Keratinocyte (primary cell): ENCODE measurements around the gene ACSL6. TPM values are rescaled to one million over a fixed set of nuclear protein-coding genes. Genes with fewer than 3 reads are reported as not detected.

Experiments
- DNase-seq: peaks from one replicate; pipeline ENCODE4 v3.0.0-alpha.2; 2011; ENCODE audit warnings: low read depth, missing footprints, low spot score
- FAIRE-seq: peaks from 2 replicates; lab custom pipeline; 2011; peaks lifted over from hg19 to GRCh38; lab: Jason Lieb, UNC
- H2AFZ ChIP-seq: 2 replicates; pipeline ENCODE4 v1.6.0; 2012; ENCODE audit warnings: low read length, control low read depth, inconsistent platforms; ENCODE audit not compliant: control insufficient read depth
- H3K27ac ChIP-seq: 2 replicates; pipeline ENCODE4 v1.5.1; 2011; ENCODE audit warnings: low read length; ENCODE audit not compliant: control insufficient read depth, insufficient read depth
- H3K27me3 ChIP-seq: 3 replicates; pipeline ENCODE4 v1.6.0; 2011; ENCODE audit warnings: low read length; ENCODE audit not compliant: control insufficient read depth, insufficient read depth; ENCODE audit errors: extremely low read depth
- H3K36me3 ChIP-seq, 2 experiments: 2 replicates in 1 of 2; 3 replicates in 1 of 2; pipeline ENCODE4 v1.5.1; 2011; ENCODE audit warnings: low read length in 2 of 2, mild to moderate bottlenecking in 1 of 2; ENCODE audit not compliant: control insufficient read depth in 2 of 2, insufficient read depth in 2 of 2; ENCODE audit errors: extremely low read depth in 1 of 2
- H3K4me1 ChIP-seq: 3 replicates; pipeline ENCODE4 v1.5.1; 2011; ENCODE audit warnings: low read length; ENCODE audit not compliant: control insufficient read depth, insufficient read depth; ENCODE audit errors: extremely low read depth
- H3K4me2 ChIP-seq: 3 replicates; pipeline ENCODE4 v1.6.0; 2011; ENCODE audit warnings: low read depth, low read length; ENCODE audit not compliant: control insufficient read depth, insufficient read depth; ENCODE audit errors: extremely low read depth
- H3K4me3 ChIP-seq, 3 experiments: fragments of 200-600 bp in 1 of 3; sonication (generic) in 1 of 3; 2 replicates in 2 of 3; 3 replicates in 1 of 3; pipeline ENCODE4 v1.5.1; 2011 to 2016; ENCODE audit warnings: low read length in 3 of 3, mild to moderate bottlenecking in 3 of 3, control low read depth in 2 of 3, inconsistent platforms in 1 of 3, low read depth in 1 of 3, mixed read lengths in 1 of 3, mixed run types in 1 of 3, moderate library complexity in 1 of 3; ENCODE audit not compliant: control insufficient read depth in 2 of 3, insufficient read depth in 2 of 3; ENCODE audit errors: extremely low read depth in 1 of 3
- H3K79me2 ChIP-seq: 2 replicates; pipeline ENCODE4 v1.6.0; 2012; ENCODE audit warnings: low read length; ENCODE audit not compliant: control insufficient read depth, insufficient read depth
- H3K9ac ChIP-seq: 3 replicates; pipeline ENCODE4 v1.6.0; 2011; ENCODE audit warnings: low read length; ENCODE audit not compliant: control insufficient read depth, insufficient read depth; ENCODE audit errors: extremely low read depth
- H3K9me1 ChIP-seq: 3 replicates; pipeline ENCODE4 v1.6.0; 2011; ENCODE audit warnings: low read length; ENCODE audit not compliant: control insufficient read depth, insufficient read depth; ENCODE audit errors: extremely low read depth
- H3K9me3 ChIP-seq: 2 replicates; pipeline ENCODE4 v1.5.1; 2012; ENCODE audit warnings: low read depth, low read length; ENCODE audit not compliant: control insufficient read depth
- H4K20me1 ChIP-seq: 3 replicates; pipeline ENCODE4 v1.6.0; 2011; ENCODE audit warnings: low read length; ENCODE audit not compliant: control insufficient read depth, insufficient read depth; ENCODE audit errors: extremely low read depth
- CTCF ChIP-seq, 3 experiments: IDR thresholded peaks in 1 of 3; conservative IDR thresholded peaks in 1 of 3; optimal IDR thresholded peaks in 1 of 3; 2 replicates in 2 of 3; 3 replicates in 1 of 3; pipeline versions ENCODE3 to v1.5.1; 2011; ENCODE audit warnings: low read length in 3 of 3, mild to moderate bottlenecking in 3 of 3, moderate library complexity in 2 of 3, control low read depth in 1 of 3, inconsistent platforms in 1 of 3; ENCODE audit not compliant: insufficient read depth in 2 of 3; ENCODE audit errors: extremely low read depth in 1 of 3
- EZH2 ChIP-seq: IDR thresholded peaks from one replicate; pipeline ENCODE4 v1.6.1; 2012; ENCODE audit warnings: inconsistent platforms, mild to moderate bottlenecking, low read length, moderate library complexity
- dilution Hi-C: fragments of 300-500 bp; cut with MboI; formaldehyde crosslinking; loops from one replicate; pipeline ENCODE4 v1.7.0; 2020; ENCODE audit warnings: low sequenced_read_pairs; ENCODE audit not compliant: extremely low pct_ligation_motif_present
- polyA plus RNA-seq, 5 experiments: library from polyadenylated mRNA; depleted of rRNA in 3 of 5; stranded (reverse) in 3 of 5; stranded (forward) in 1 of 5; unstranded in 1 of 5; fragments of >200 nt; gene quantifications; 1 replicate in 1 of 5; 2 replicates in 3 of 5; 3 replicates in 1 of 5; pipeline versions ENCODE4 v1.2.1 to v1.2.3, GENCODE V29; 2011 to 2012; ENCODE audit warnings: missing spikeins in 2 of 5, low read depth in 1 of 5, low replicate concordance in 1 of 5

The ACSL6 gene
- polyA plus RNA-seq, 1 donor (not counting 4 experiments of a cell fraction or from before 2014, with no cell fraction given) = 0.18 TPM

GRCh38 chr5:132059696-132060500, 48.4 kb upstream of the ACSL6 start:
- no peaks in the 10 kb centered on the region for H3K79me2 ChIP-seq

GRCh38 chr5:132059043-132059695, 47.7 kb upstream of the ACSL6 start:
- no peaks in the 10 kb centered on the region for H3K4me1 ChIP-seq
- DNase-seq (no peak), FAIRE-seq (no peak)
- no peaks in the 10 kb centered on the region for H3K9me1 ChIP-seq
- H2AFZ ChIP-seq = no peak overlapping the region
- no peak overlapping the region for H3K4me2 ChIP-seq
- no peaks in the 10 kb centered on the region for H3K36me3 ChIP-seq
- H3K27ac ChIP-seq = no peak overlapping the region
- H3K27me3 ChIP-seq = peaks cover 4% of the 10 kb centered on the region
- no peaks in the 10 kb centered on the region for H3K79me2 ChIP-seq
- dilution Hi-C loops = no loop called here
- H3K9me3 ChIP-seq = no peaks in the 10 kb centered on the region
- TF ChIP-seq CTCF (optimal IDR thresholded peaks at IDR 0.05 in 1 of 3, IDR thresholded peaks at IDR 0.05 in 1 of 3, conservative IDR thresholded peaks at IDR 0.05 in 1 of 3; ENCODE audit: extremely low read depth in 1 of 3, insufficient read depth in 2 of 3, low read length in 3 of 3) = no peak
- no peak for TF ChIP-seq EZH2
- H3K4me3 ChIP-seq = no peak overlapping the region
- no peaks in the 10 kb centered on the region for H4K20me1 ChIP-seq
- no peak overlapping the region for H3K9ac ChIP-seq

More at GRCh38 chr5:132059696-132060500, 48.4 kb upstream of the ACSL6 start:
- Histone ChIP-seq H3K9me3 (no peaks in the 10 kb centered on the region), H3K27ac (no peak overlapping the region), H3K9ac (no peak overlapping the region), H3K36me3 (no peaks in the 10 kb centered on the region), H3K4me1 (no peaks in the 10 kb centered on the region), H4K20me1 (no peaks in the 10 kb centered on the region), H3K4me2 (no peak overlapping the region), H3K9me1 (no peaks in the 10 kb centered on the region), H3K27me3 (peaks cover 4% of the 10 kb centered on the region), H3K4me3 (no peak overlapping the region), H2AFZ (no peak overlapping the region)
- FAIRE-seq (no peak), DNase-seq (no peak)
- no peak for TF ChIP-seq CTCF (optimal IDR thresholded peaks at IDR 0.05 in 1 of 3, IDR thresholded peaks at IDR 0.05 in 1 of 3, conservative IDR thresholded peaks at IDR 0.05 in 1 of 3; ENCODE audit: extremely low read depth in 1 of 3, insufficient read depth in 2 of 3, low read length in 3 of 3)
- no peak for TF ChIP-seq EZH2
- dilution Hi-C loops = no loop called here
